GM12878 (cell line): ENCODE results near the gene RNU6-1. TPM values are rescaled to one million over a fixed set of nuclear protein-coding genes. Genes with fewer than 3 reads are reported as not detected.

Experiments
- ATAC-seq: fragments of 200-7000 bp; cut with Tn5 transposase; 3 replicates; pipeline ENCODE4 v1.9.1; 2020; ENCODE audit warnings: mild to moderate bottlenecking, moderate library complexity
- BruUV-seq: library from RNA; stranded (reverse); fragments of 400-500 nt; replicated peaks from 2 replicates; lab custom pipeline; 2021; lab: Mats Ljungman, UMichigan
- CTCF ChIA-PET: fragments of 300-600 bp; sonication (Branson Sonifier 250); formaldehyde crosslinking; extraction: SDS; loops from one replicate; lab custom pipeline; 2021; ENCODE audit warnings: inconsistent platforms; lab: Yijun Ruan, JAX
- POLR2A ChIA-PET: fragments of 350-600 bp; formaldehyde crosslinking; extraction: SDS; loops from one replicate; lab custom pipeline; 2021; ENCODE audit warnings: inconsistent platforms; lab: Charles Lee
- RAD21 ChIA-PET: fragments of 300-600 bp; sonication (Branson Sonifier 250); formaldehyde crosslinking; loops from one replicate; lab custom pipeline; 2023; ENCODE audit warnings: antibody characterized with exemption; ENCODE audit not compliant: unreplicated experiment; lab: Charles Lee
- SMC1A ChIA-PET: fragments of 300-600 bp; sonication (Branson Sonifier 250); formaldehyde crosslinking; loops from one replicate; lab custom pipeline; 2023; ENCODE audit not compliant: unreplicated experiment, uncharacterized antibody; lab: Charles Lee
- DNase-seq: peaks from one replicate; pipeline ENCODE4 v3.0.0-alpha.2; 2011; ENCODE audit warnings: low read depth, low spot score
- FAIRE-seq: peaks from 3 replicates; lab custom pipeline; 2011; peaks lifted over from hg19 to GRCh38; lab: Jason Lieb, UNC
- H2AFZ ChIP-seq: 2 replicates; pipeline ENCODE4 v1.6.0; 2011; ENCODE audit warnings: low read depth, low read length, control low read depth; ENCODE audit not compliant: control insufficient read depth
- H3K27ac ChIP-seq: 2 replicates; pipeline ENCODE4 v1.5.1; 2011; ENCODE audit warnings: control low read depth; ENCODE audit not compliant: control insufficient read depth, insufficient read depth
- H3K27me3 ChIP-seq, 2 experiments: replicated peaks in 1 of 2; 2 replicates each; pipeline versions ENCODE4 v1.6.0 to v1.6.1; 2011; ENCODE audit warnings: low read length in 1 of 2; ENCODE audit not compliant: control insufficient read depth in 2 of 2, insufficient read depth in 2 of 2
- H3K36me3 ChIP-seq, 2 experiments: 2 replicates each; pipeline ENCODE4 v1.5.1; 2011; ENCODE audit warnings: low read length in 1 of 2; ENCODE audit not compliant: control insufficient read depth in 2 of 2, insufficient read depth in 2 of 2
- H3K4me1 ChIP-seq: 2 replicates; pipeline ENCODE4 v1.6.1; 2011; ENCODE audit warnings: mild to moderate bottlenecking, low read length, moderate library complexity, mixed read lengths; ENCODE audit not compliant: control insufficient read depth, insufficient read depth
- H3K4me2 ChIP-seq: 2 replicates; pipeline ENCODE4 v1.6.0; 2011; ENCODE audit warnings: control low read depth; ENCODE audit not compliant: control insufficient read depth, insufficient read depth
- H3K4me3 ChIP-seq: fragments of 200-600 bp; sonication (generic); 2 replicates; pipeline ENCODE4 v1.5.1; 2016
- H3K79me2 ChIP-seq: 2 replicates; pipeline ENCODE4 v1.6.0; 2011; ENCODE audit warnings: low read length; ENCODE audit not compliant: control insufficient read depth, insufficient read depth
- H3K9ac ChIP-seq: 2 replicates; pipeline ENCODE4 v1.8.0; 2011; ENCODE audit warnings: low read length, control low read depth, mixed read lengths; ENCODE audit not compliant: control insufficient read depth, insufficient read depth
- H3K9me3 ChIP-seq: replicated peaks from 3 replicates; pipeline ENCODE4 v1.5.1; 2011; ENCODE audit warnings: mild to moderate bottlenecking, low read length; ENCODE audit not compliant: control insufficient read depth, insufficient read depth
- H4K20me1 ChIP-seq: 2 replicates; pipeline ENCODE4 v1.6.0; 2011; ENCODE audit not compliant: control insufficient read depth, insufficient read depth
- HDAC6 ChIP-seq: fragments of 200-600 bp; sonication (generic); IDR thresholded peaks from one replicate; pipeline ENCODE4 v1.8.0; 2017; ENCODE audit warnings: antibody characterized with exemption; ENCODE audit not compliant: unreplicated experiment
- LARP7 ChIP-seq: fragments of 450-650 bp; IDR thresholded peaks from 2 replicates; pipeline ENCODE4 v1.6.1; 2017; ENCODE audit warnings: mild to moderate bottlenecking
- MYC ChIP-seq: IDR thresholded peaks from 2 replicates; pipeline ENCODE4 v1.6.1; 2011; ENCODE audit warnings: mild to moderate bottlenecking, low read length, moderate library complexity, inconsistent platforms; ENCODE audit not compliant: insufficient read depth, insufficient replicate concordance, insufficient read length, severe bottlenecking
- NFXL1 ChIP-seq: fragments of 450-650 bp; IDR thresholded peaks from 2 replicates; pipeline ENCODE4 v1.6.1; 2017; ENCODE audit warnings: antibody characterized with exemption, mild to moderate bottlenecking, borderline replicate concordance
- NFYA ChIP-seq: IDR thresholded peaks from 2 replicates; pipeline ENCODE4 v1.6.1; 2011; ENCODE audit warnings: low read depth, mild to moderate bottlenecking, low read length, improper control_type of control experiment, borderline replicate concordance
- NR2C2 ChIP-seq: IDR thresholded peaks from 2 replicates; pipeline ENCODE4 v1.6.1; 2011; ENCODE audit warnings: borderline replicate concordance, low read depth; ENCODE audit not compliant: control insufficient read depth, insufficient read length
- SUPT20H ChIP-seq: IDR thresholded peaks from 2 replicates; pipeline ENCODE4 v1.6.1; 2011; ENCODE audit warnings: low read depth, mild to moderate bottlenecking, low read length, moderate library complexity, borderline replicate concordance; ENCODE audit not compliant: control insufficient read depth
- TCF7 ChIP-seq: IDR thresholded peaks from 2 replicates; pipeline ENCODE4 v1.6.1; 2014; ENCODE audit warnings: antibody characterized with exemption, borderline replicate concordance
- WRNIP1 ChIP-seq: IDR thresholded peaks from 2 replicates; pipeline ENCODE4 v1.6.1; 2011; ENCODE audit warnings: low read depth, low read length, improper control_type of control experiment, borderline replicate concordance
- ZBED1 ChIP-seq: IDR thresholded peaks from 2 replicates; pipeline ENCODE4 v1.6.1; 2016; ENCODE audit warnings: borderline replicate concordance
- ZNF207 ChIP-seq: fragments of 450-650 bp; IDR thresholded peaks from 2 replicates; pipeline ENCODE4 v1.6.1; 2014; ENCODE audit warnings: antibody characterized with exemption, mild to moderate bottlenecking, borderline replicate concordance
- ZNF217 ChIP-seq: fragments of 450-650 bp; IDR thresholded peaks from 2 replicates; pipeline ENCODE4 v1.6.1; 2017; ENCODE audit warnings: antibody characterized with exemption, mild to moderate bottlenecking
- WGBS: methylation state at CpG from one replicate; pipeline ENCODE4 v1.1.6; 2016; ENCODE audit warnings: low lambda C conversion rate; ENCODE audit not compliant: insufficient replicate concordance, insufficient coverage; ENCODE audit errors: missing lambda C conversion rate; 5-methylcytosine and 5-hydroxymethylcytosine counted together
- in situ Hi-C: fragments of 300-500 bp; cut with MboI; formaldehyde crosslinking; loops from 9 replicates; pipeline ENCODE4 v1.14.3; 2018; ENCODE audit warnings: mixed read lengths
- intact Hi-C: fragments of 100-400 bp; cut with micrococcal nuclease; formaldehyde crosslinking; loops from one replicate; pipeline ENCODE4 v1.14.2; 2022; ENCODE audit not compliant: unreplicated experiment
- polyA plus RNA-seq, 11 experiments: library from polyadenylated mRNA; depleted of rRNA in 4 of 11; unstranded in 6 of 11; stranded (reverse) in 5 of 11; fragments of >200 nt; fragmentation: Nextera tagmentation in 4 of 11; fragmentation: Illumina TruSeq in 1 of 11; extraction: Ambion mirVana in 4 of 11; extraction: Trizol in 1 of 11; gene quantifications; 1 replicate in 1 of 11; 2 replicates in 10 of 11; pipeline versions ENCODE4 v1.2.1 to v1.2.3, GENCODE V29; 2011 to 2016; ENCODE audit warnings: inconsistent platforms in 2 of 11, missing spikeins in 2 of 11, low read depth in 1 of 11
- total RNA-seq, 4 experiments: library from RNA; depleted of rRNA in 3 of 4; stranded (reverse); fragments of >200 nt in 3 of 4; fragmentation: Illumina TruSeq in 1 of 4; extraction: Trizol in 1 of 4; gene quantifications; 2 replicates each; pipeline versions ENCODE4 v1.2.1 to v1.2.3, GENCODE V29; 2013 to 2021
- TF ChIP-seq, protein P1 (sequence below): fragments of 450-650 bp; formaldehyde crosslinking; IDR thresholded peaks from 2 replicates; pipeline ENCODE4 v1.4.0; 2020; ENCODE audit warnings: mild to moderate bottlenecking, moderate library complexity
- TF ChIP-seq, protein P2 (sequence below): IDR thresholded peaks from 2 replicates; pipeline ENCODE4 v1.6.1; 2012; ENCODE audit warnings: mild to moderate bottlenecking, low read depth, low read length

The RNU6-1 gene
- total and polyA plus RNA-seq, 10 of the 15 experiments (the other 5 are each of a cell fraction or from before 2014, with no cell fraction given): not detected

DNA sequence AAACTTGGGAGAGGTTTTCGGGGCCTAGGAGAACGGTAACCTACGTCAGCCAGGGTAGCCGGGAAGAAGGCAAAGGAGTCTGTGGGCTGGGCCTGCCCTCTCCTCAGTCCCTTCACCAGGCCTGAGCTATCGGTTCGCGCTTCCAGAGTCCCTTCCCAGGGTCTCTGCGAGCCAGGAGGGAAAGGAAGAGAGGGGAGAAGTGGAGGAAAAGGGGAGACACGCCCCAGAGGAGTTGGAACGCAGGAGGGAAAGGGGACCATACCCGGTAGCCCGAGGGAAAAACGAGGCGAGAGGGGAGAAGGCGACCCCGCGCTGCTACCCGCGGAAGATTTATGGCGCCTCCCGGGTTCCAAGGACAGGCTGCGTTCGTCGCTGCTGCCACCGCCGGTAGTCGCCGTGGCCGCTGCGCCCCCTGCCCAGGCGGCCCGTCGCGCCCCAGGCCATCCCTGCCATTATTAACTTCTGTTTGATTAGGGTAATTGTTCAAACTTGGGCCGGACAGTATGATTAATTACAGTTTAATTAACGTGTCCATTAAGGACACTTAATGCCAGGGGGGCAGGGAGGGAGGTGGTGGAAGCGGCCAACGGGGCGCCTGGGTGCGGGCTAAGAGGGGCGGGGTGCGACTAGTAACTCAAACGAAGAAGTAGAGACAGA lies 17.9 kb downstream of the RNU6-1 start:
- Histone ChIP-seq H2AFZ (no peak overlapping the region), H3K4me1 (no peaks in the 10 kb centered on the region), H3K4me2 (no peak overlapping the region), H4K20me1 (no peaks in the 10 kb centered on the region), H3K9me3 (peaks cover 7% of the 10 kb centered on the region; the same call in 1 of the 3 replicates), H3K4me3 (no peak overlapping the region), H3K27ac (no peak overlapping the region), H3K79me2 (no peaks in the 10 kb centered on the region), H3K36me3 (no peaks in the 10 kb centered on the region), H3K9ac (no peak overlapping the region), H3K27me3 (peaks cover 24 to 34% of the 10 kb centered on the region in 2 experiments)
- 6% methylated on average over 35 of the region's 43 CpGs for WGBS
- intact Hi-C loops (no loop called here), in situ Hi-C loops (no loop called here)
- ATAC-seq: no peak
- ChIA-PET SMC1A (interaction anchor here (1.0 kb wide), 1 partner anchor 12 kb away, joined by 3 read pairs; no protein-coding TSS in a partner anchor), CTCF (no interaction called here), RAD21 (interaction anchor here (1.0 kb wide), 1 partner anchor 9 kb away, joined by 3 read pairs; no protein-coding TSS in a partner anchor), POLR2A (no interaction called here)
- no TSS peak for BruUV-seq
- no peak for FAIRE-seq
- TF ChIP-seq NFXL1 (no peak), SUPT20H (no peak), NR2C2 (no peak), ZBED1 (no peak), LARP7 (no peak), TCF7 (no peak), HDAC6 (no peak), MYC (no peak), ZNF217 (no peak), WRNIP1 (no peak), NFYA (no peak), ZNF207 (no peak)
- TF ChIP-seq, protein P1, sequence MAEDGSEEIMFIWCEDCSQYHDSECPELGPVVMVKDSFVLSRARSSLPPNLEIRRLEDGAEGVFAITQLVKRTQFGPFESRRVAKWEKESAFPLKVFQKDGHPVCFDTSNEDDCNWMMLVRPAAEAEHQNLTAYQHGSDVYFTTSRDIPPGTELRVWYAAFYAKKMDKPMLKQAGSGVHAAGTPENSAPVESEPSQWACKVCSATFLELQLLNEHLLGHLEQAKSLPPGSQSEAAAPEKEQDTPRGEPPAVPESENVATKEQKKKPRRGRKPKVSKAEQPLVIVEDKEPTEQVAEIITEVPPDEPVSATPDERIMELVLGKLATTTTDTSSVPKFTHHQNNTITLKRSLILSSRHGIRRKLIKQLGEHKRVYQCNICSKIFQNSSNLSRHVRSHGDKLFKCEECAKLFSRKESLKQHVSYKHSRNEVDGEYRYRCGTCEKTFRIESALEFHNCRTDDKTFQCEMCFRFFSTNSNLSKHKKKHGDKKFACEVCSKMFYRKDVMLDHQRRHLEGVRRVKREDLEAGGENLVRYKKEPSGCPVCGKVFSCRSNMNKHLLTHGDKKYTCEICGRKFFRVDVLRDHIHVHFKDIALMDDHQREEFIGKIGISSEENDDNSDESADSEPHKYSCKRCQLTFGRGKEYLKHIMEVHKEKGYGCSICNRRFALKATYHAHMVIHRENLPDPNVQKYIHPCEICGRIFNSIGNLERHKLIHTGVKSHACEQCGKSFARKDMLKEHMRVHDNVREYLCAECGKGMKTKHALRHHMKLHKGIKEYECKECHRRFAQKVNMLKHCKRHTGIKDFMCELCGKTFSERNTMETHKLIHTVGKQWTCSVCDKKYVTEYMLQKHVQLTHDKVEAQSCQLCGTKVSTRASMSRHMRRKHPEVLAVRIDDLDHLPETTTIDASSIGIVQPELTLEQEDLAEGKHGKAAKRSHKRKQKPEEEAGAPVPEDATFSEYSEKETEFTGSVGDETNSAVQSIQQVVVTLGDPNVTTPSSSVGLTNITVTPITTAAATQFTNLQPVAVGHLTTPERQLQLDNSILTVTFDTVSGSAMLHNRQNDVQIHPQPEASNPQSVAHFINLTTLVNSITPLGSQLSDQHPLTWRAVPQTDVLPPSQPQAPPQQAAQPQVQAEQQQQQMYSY (CRISPR knock-in tag): no peak
- TF ChIP-seq, protein P2, sequence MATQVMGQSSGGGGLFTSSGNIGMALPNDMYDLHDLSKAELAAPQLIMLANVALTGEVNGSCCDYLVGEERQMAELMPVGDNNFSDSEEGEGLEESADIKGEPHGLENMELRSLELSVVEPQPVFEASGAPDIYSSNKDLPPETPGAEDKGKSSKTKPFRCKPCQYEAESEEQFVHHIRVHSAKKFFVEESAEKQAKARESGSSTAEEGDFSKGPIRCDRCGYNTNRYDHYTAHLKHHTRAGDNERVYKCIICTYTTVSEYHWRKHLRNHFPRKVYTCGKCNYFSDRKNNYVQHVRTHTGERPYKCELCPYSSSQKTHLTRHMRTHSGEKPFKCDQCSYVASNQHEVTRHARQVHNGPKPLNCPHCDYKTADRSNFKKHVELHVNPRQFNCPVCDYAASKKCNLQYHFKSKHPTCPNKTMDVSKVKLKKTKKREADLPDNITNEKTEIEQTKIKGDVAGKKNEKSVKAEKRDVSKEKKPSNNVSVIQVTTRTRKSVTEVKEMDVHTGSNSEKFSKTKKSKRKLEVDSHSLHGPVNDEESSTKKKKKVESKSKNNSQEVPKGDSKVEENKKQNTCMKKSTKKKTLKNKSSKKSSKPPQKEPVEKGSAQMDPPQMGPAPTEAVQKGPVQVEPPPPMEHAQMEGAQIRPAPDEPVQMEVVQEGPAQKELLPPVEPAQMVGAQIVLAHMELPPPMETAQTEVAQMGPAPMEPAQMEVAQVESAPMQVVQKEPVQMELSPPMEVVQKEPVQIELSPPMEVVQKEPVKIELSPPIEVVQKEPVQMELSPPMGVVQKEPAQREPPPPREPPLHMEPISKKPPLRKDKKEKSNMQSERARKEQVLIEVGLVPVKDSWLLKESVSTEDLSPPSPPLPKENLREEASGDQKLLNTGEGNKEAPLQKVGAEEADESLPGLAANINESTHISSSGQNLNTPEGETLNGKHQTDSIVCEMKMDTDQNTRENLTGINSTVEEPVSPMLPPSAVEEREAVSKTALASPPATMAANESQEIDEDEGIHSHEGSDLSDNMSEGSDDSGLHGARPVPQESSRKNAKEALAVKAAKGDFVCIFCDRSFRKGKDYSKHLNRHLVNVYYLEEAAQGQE: no peak
- no peak for DNase-seq
